ENCODE measurements around the gene KRTAP4-4. TPM values are rescaled to one million over a fixed set of nuclear protein-coding genes. Genes with fewer than 3 reads are reported as not detected.
"Not testable (repeated sequence)": the region's sequence is repeated elsewhere in the genome, so short reads cannot be mapped to it uniquely, and the experiment has no call there.

KRTAP4-4 gene
- total and polyA plus RNA-seq, 4 donors, result not detected

- H3K4me1 ChIP-seq (ENCODE audit: control insufficient read depth, insufficient read depth, low read length), result no peaks in the 10 kb centered on the region
- no peaks in the 10 kb centered on the region for H3K9me3 ChIP-seq (ENCODE audit: control insufficient read depth, insufficient read depth, low read length)
- H3K27ac ChIP-seq (ENCODE audit: low read depth, low read length), result no peak overlapping the region
- no peak for DNase-seq (ENCODE audit: low read depth in 4 of 6, low spot score in 6 of 6)
- no peaks in the 10 kb centered on the region for H3K27me3 ChIP-seq (ENCODE audit: control insufficient read depth, insufficient read depth, low read length)
- no CpG with 5 or more reads among the region's 4 CpGs for WGBS (ENCODE audit: insufficient coverage)
- H3K4me3 ChIP-seq (ENCODE audit: low read depth, low read length), result no peak overlapping the region
- H3K36me3 ChIP-seq (ENCODE audit: control insufficient read depth, insufficient read depth, low read length), result no peaks in the 10 kb centered on the region
Observed at GRCh38 chr17:41118721-41119120, 41.8 kb downstream of the KRTAP4-4 start.

GRCh38 chr17:41117846-41118386 is 42.6 kb downstream of the KRTAP4-4 start, which contains the start of gene KRTAP4-11:
KRTAP4-11 (minus strand) TSS chr17:41118373; CDS start chr17:41118315, 58 bp downstream.
- not testable (repeated sequence) for H3K27ac ChIP-seq (ENCODE audit: low read depth, low read length); H3K4me1 ChIP-seq (ENCODE audit: control insufficient read depth, insufficient read depth, low read length); DNase-seq (ENCODE audit: low read depth in 4 of 6, low spot score in 6 of 6); H3K27me3 ChIP-seq (ENCODE audit: control insufficient read depth, insufficient read depth, low read length); H3K4me3 ChIP-seq (ENCODE audit: low read depth, low read length); H3K36me3 ChIP-seq (ENCODE audit: control insufficient read depth, insufficient read depth, low read length); H3K9me3 ChIP-seq (ENCODE audit: control insufficient read depth, insufficient read depth, low read length)
- WGBS (ENCODE audit: insufficient coverage), result 80% methylated on average over 8 of the region's 10 CpGs

DNA sequence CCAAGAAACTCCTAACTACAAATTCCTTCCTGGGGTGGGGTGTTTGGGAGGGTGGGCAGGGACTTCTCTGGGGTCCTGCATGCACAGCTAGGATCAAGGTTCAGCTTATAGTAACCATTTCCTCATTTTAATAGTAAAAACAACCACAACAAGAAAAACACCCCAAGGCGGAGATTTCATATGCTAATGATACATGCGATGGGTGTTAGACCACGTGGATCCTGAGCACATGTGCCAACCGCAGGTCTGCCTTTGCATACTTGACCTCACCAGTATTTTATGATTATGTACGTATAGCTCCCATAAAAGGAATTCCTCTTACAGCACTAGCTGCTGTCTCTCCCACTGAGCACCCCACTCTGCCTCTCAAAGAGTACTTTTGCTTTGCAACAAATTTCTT is 44.3 kb downstream of the KRTAP4-4 start:
- WGBS (ENCODE audit: insufficient coverage), result 40% methylated on average over 2 of the region's 5 CpGs
- H3K27ac ChIP-seq (ENCODE audit: low read depth, low read length), result no peak overlapping the region
- H3K36me3 ChIP-seq (ENCODE audit: control insufficient read depth, insufficient read depth, low read length), result no peaks in the 10 kb centered on the region
- no peaks in the 10 kb centered on the region for H3K4me1 ChIP-seq (ENCODE audit: control insufficient read depth, insufficient read depth, low read length)
- H3K27me3 ChIP-seq (ENCODE audit: control insufficient read depth, insufficient read depth, low read length), result no peaks in the 10 kb centered on the region
- peaks cover 2% of the 10 kb centered on the region for H3K9me3 ChIP-seq (ENCODE audit: control insufficient read depth, insufficient read depth, low read length)
- no peak overlapping the region for H3K4me3 ChIP-seq (ENCODE audit: low read depth, low read length)
- DNase-seq (ENCODE audit: low read depth in 4 of 6, low spot score in 6 of 6), result no peak

- Histone ChIP-seq H3K9me3 (ENCODE audit: control insufficient read depth, insufficient read depth, low read length) (peaks cover 2% of the 10 kb centered on the region), H3K27ac (ENCODE audit: low read depth, low read length) (no peak overlapping the region), H3K27me3 (ENCODE audit: control insufficient read depth, insufficient read depth, low read length) (no peaks in the 10 kb centered on the region), H3K36me3 (ENCODE audit: control insufficient read depth, insufficient read depth, low read length) (no peaks in the 10 kb centered on the region), H3K4me3 (ENCODE audit: low read depth, low read length) (no peak overlapping the region), H3K4me1 (ENCODE audit: control insufficient read depth, insufficient read depth, low read length) (no peaks in the 10 kb centered on the region)
- WGBS (ENCODE audit: insufficient coverage), result no CpG with 5 or more reads among the region's 2 CpGs
- DNase-seq (ENCODE audit: low read depth in 4 of 6, low spot score in 6 of 6), result no peak
Observed at GRCh38 chr17:41111151-41111885, 49.2 kb downstream of the KRTAP4-4 start.

Small RNA genes within 50 kb of the gene (small RNA-seq; reads per million reads assigned to genes)
- gene KRTAP4-17P (ENCODE audit: low replicate concordance), result not detected

Other genes starting within 250 kb of the KRTAP4-4 start
Only the 30 nearest of the 40 such genes appear.
- not detected for gene KRTAP3-1, start 151.6 kb downstream of the KRTAP4-4 start, total RNA-seq
- not detected for gene KRTAP3-1, start 151.6 kb downstream of the KRTAP4-4 start, polyA plus RNA-seq (ENCODE audit: insufficient read length in 2 of 2)
- not detected for gene KRTAP1-5, start 133.5 kb downstream of the KRTAP4-4 start, total RNA-seq
- gene KRTAP1-5, start 133.5 kb downstream of the KRTAP4-4 start, polyA plus RNA-seq (ENCODE audit: insufficient read length in 2 of 2), result not detected
- gene KRTAP1-4, start 130.6 kb downstream of the KRTAP4-4 start, total RNA-seq, result not detected
- gene KRTAP1-4, start 130.6 kb downstream of the KRTAP4-4 start, polyA plus RNA-seq (ENCODE audit: insufficient read length in 2 of 2), result not detected
- not detected for gene KRTAP1-3, start 125.9 kb downstream of the KRTAP4-4 start, total RNA-seq
- gene KRTAP1-3, start 125.9 kb downstream of the KRTAP4-4 start, polyA plus RNA-seq (ENCODE audit: insufficient read length in 2 of 2), result not detected
- not detected for gene KRTAP1-1, start 119.3 kb downstream of the KRTAP4-4 start, total RNA-seq
- not detected for gene KRTAP1-1, start 119.3 kb downstream of the KRTAP4-4 start, polyA plus RNA-seq (ENCODE audit: insufficient read length in 2 of 2)
- not detected for gene KRTAP2-1, start 113.4 kb downstream of the KRTAP4-4 start, total RNA-seq
- gene KRTAP2-1, start 113.4 kb downstream of the KRTAP4-4 start, polyA plus RNA-seq (ENCODE audit: insufficient read length in 2 of 2), result not detected
- not detected for gene KRTAP2-2, start 105.5 kb downstream of the KRTAP4-4 start, total RNA-seq
- gene KRTAP2-2, start 105.5 kb downstream of the KRTAP4-4 start, polyA plus RNA-seq (ENCODE audit: insufficient read length in 2 of 2), result not detected
- not detected for gene KRTAP2-3, start 100.6 kb downstream of the KRTAP4-4 start, total RNA-seq
- not detected for gene KRTAP2-3, start 100.6 kb downstream of the KRTAP4-4 start, polyA plus RNA-seq (ENCODE audit: insufficient read length in 2 of 2)
- gene KRTAP2-4, start 94.9 kb downstream of the KRTAP4-4 start, total RNA-seq, result not detected
- not detected for gene KRTAP2-4, start 94.9 kb downstream of the KRTAP4-4 start, polyA plus RNA-seq (ENCODE audit: insufficient read length in 2 of 2)
- not detected for gene KRTAP4-7, start 76.6 kb downstream of the KRTAP4-4 start, total RNA-seq
- not detected for gene KRTAP4-7, start 76.6 kb downstream of the KRTAP4-4 start, polyA plus RNA-seq (ENCODE audit: insufficient read length in 2 of 2)
- gene KRTAP4-8, start 62.6 kb downstream of the KRTAP4-4 start, total RNA-seq, result not detected
- gene KRTAP4-8, start 62.6 kb downstream of the KRTAP4-4 start, polyA plus RNA-seq (ENCODE audit: insufficient read length in 2 of 2), result not detected
- not detected for gene KRTAP4-16, start 58.5 kb downstream of the KRTAP4-4 start, total RNA-seq
- gene KRTAP4-16, start 58.5 kb downstream of the KRTAP4-4 start, polyA plus RNA-seq (ENCODE audit: insufficient read length in 2 of 2), result not detected
- gene KRTAP4-9, start 55.4 kb downstream of the KRTAP4-4 start, total RNA-seq, result not detected
- not detected for gene KRTAP4-9, start 55.4 kb downstream of the KRTAP4-4 start, polyA plus RNA-seq (ENCODE audit: insufficient read length in 2 of 2)
- not detected for gene KRTAP4-11, start 42.4 kb downstream of the KRTAP4-4 start, total RNA-seq
- not detected for gene KRTAP4-11, start 42.4 kb downstream of the KRTAP4-4 start, polyA plus RNA-seq (ENCODE audit: insufficient read length in 2 of 2)
- not detected for gene KRTAP4-12, start 36.6 kb downstream of the KRTAP4-4 start, total RNA-seq
- gene KRTAP4-12, start 36.6 kb downstream of the KRTAP4-4 start, polyA plus RNA-seq (ENCODE audit: insufficient read length in 2 of 2), result not detected
- gene KRTAP4-6, start 20.2 kb downstream of the KRTAP4-4 start, total RNA-seq, result not detected
- gene KRTAP4-6, start 20.2 kb downstream of the KRTAP4-4 start, polyA plus RNA-seq (ENCODE audit: insufficient read length in 2 of 2), result not detected
- gene KRTAP4-5, start 10.9 kb downstream of the KRTAP4-4 start, total RNA-seq, result not detected
- not detected for gene KRTAP4-5, start 10.9 kb downstream of the KRTAP4-4 start, polyA plus RNA-seq (ENCODE audit: insufficient read length in 2 of 2)
- not detected for gene KRTAP4-3, start 7.5 kb upstream of the KRTAP4-4 start, total RNA-seq
- gene KRTAP4-3, start 7.5 kb upstream of the KRTAP4-4 start, polyA plus RNA-seq (ENCODE audit: insufficient read length in 2 of 2), result not detected
- gene KRTAP4-2, start 17.5 kb upstream of the KRTAP4-4 start, total RNA-seq, result not detected
- gene KRTAP4-2, start 17.5 kb upstream of the KRTAP4-4 start, polyA plus RNA-seq (ENCODE audit: insufficient read length in 2 of 2), result not detected
- not detected for gene KRTAP4-1, start 24.2 kb upstream of the KRTAP4-4 start, total RNA-seq
- gene KRTAP4-1, start 24.2 kb upstream of the KRTAP4-4 start, polyA plus RNA-seq (ENCODE audit: insufficient read length in 2 of 2), result not detected
- gene KRTAP9-1, start 29.1 kb upstream of the KRTAP4-4 start, total RNA-seq, result not detected
- not detected for gene KRTAP9-1, start 29.1 kb upstream of the KRTAP4-4 start, polyA plus RNA-seq (ENCODE audit: insufficient read length in 2 of 2)
- not detected for gene KRTAP9-2, start 65.9 kb upstream of the KRTAP4-4 start, total RNA-seq
- not detected for gene KRTAP9-2, start 65.9 kb upstream of the KRTAP4-4 start, polyA plus RNA-seq (ENCODE audit: insufficient read length in 2 of 2)
- not detected for gene KRTAP9-3, start 71.7 kb upstream of the KRTAP4-4 start, total RNA-seq
- gene KRTAP9-3, start 71.7 kb upstream of the KRTAP4-4 start, polyA plus RNA-seq (ENCODE audit: insufficient read length in 2 of 2), result not detected
- gene KRTAP9-8, start 77.3 kb upstream of the KRTAP4-4 start, total RNA-seq, result not detected
- not detected for gene KRTAP9-8, start 77.3 kb upstream of the KRTAP4-4 start, polyA plus RNA-seq (ENCODE audit: insufficient read length in 2 of 2)
- not detected for gene KRTAP9-4, start 88.9 kb upstream of the KRTAP4-4 start, total RNA-seq
- not detected for gene KRTAP9-4, start 88.9 kb upstream of the KRTAP4-4 start, polyA plus RNA-seq (ENCODE audit: insufficient read length in 2 of 2)
- not detected for gene KRTAP9-9, start 94.6 kb upstream of the KRTAP4-4 start, total RNA-seq
- gene KRTAP9-9, start 94.6 kb upstream of the KRTAP4-4 start, polyA plus RNA-seq (ENCODE audit: insufficient read length in 2 of 2), result not detected
- not detected for gene KRTAP9-6, start 104.6 kb upstream of the KRTAP4-4 start, total RNA-seq
- under 1 TPM in 1 of 2 donors, not detected in 1; 0.17 TPM for gene KRTAP9-6, start 104.6 kb upstream of the KRTAP4-4 start, polyA plus RNA-seq (ENCODE audit: insufficient read length in 2 of 2)
- not detected for gene KRTAP9-7, start 115.0 kb upstream of the KRTAP4-4 start, total RNA-seq
- not detected for gene KRTAP9-7, start 115.0 kb upstream of the KRTAP4-4 start, polyA plus RNA-seq (ENCODE audit: insufficient read length in 2 of 2)
- not detected for gene KRTAP29-1, start 142.1 kb upstream of the KRTAP4-4 start, total RNA-seq
- gene KRTAP29-1, start 142.1 kb upstream of the KRTAP4-4 start, polyA plus RNA-seq (ENCODE audit: insufficient read length in 2 of 2), result not detected
- gene KRTAP16-1, start 148.6 kb upstream of the KRTAP4-4 start, total RNA-seq, result not detected
- not detected for gene KRTAP16-1, start 148.6 kb upstream of the KRTAP4-4 start, polyA plus RNA-seq (ENCODE audit: insufficient read length in 2 of 2)

Measured in spinal cord (tissue), 10 donors.